Memory B cell (primary cell): ENCODE results near the gene TNNT1.
A peak's percentile ranks its signal among the peaks of the same experiment; 100 is the strongest.

Experiments used
- ATAC-seq: fragments of 150-1000 bp; cut with Tn5 transposase; 2 replicates; pipeline ENCODE4 v1.10.0; 2021; ENCODE audit warnings: low read depth, mild to moderate bottlenecking, moderate library complexity
- DNase-seq, 2 donors: peaks; one replicate each; pipeline ENCODE4 v3.0.0; 2022; ENCODE audit warnings: low spot score in 2 of 2
- H3K27ac Mint-ChIP-seq: one replicate; pipeline ENCODE4 v1.8.0; 2022; ENCODE audit warnings: mild to moderate bottlenecking, moderate library complexity, mixed read lengths
- H3K27me3 Mint-ChIP-seq: one replicate; pipeline ENCODE4 v1.8.0; 2022; ENCODE audit warnings: mixed read lengths
- H3K36me3 Mint-ChIP-seq: one replicate; pipeline ENCODE4 v1.8.0; 2022; ENCODE audit warnings: mild to moderate bottlenecking, mixed read lengths
- H3K4me1 Mint-ChIP-seq: one replicate; pipeline ENCODE4 v1.8.0; 2022; ENCODE audit warnings: mixed read lengths
- H3K4me3 Mint-ChIP-seq: one replicate; pipeline ENCODE4 v1.8.0; 2022; ENCODE audit warnings: mild to moderate bottlenecking, moderate library complexity, mixed read lengths
- H3K9me3 Mint-ChIP-seq: one replicate; pipeline ENCODE4 v1.8.0; 2022; ENCODE audit warnings: mixed read lengths

Gene TNNT1, protein sequence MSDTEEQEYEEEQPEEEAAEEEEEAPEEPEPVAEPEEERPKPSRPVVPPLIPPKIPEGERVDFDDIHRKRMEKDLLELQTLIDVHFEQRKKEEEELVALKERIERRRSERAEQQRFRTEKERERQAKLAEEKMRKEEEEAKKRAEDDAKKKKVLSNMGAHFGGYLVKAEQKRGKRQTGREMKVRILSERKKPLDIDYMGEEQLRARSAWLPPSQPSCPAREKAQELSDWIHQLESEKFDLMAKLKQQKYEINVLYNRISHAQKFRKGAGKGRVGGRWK

GRCh38 chr19:55149078-55150003 lies at the start of gene TNNT1:
Gene TNNT1, minus strand, starts transcription at chr19:55149206. Its CDS starts 2,049 bp downstream, at chr19:55147157.
- no peak within 1 kb of the TSS for H3K27ac Mint-ChIP-seq
- H3K4me3 Mint-ChIP-seq, result no peak within 1 kb of the TSS
- peaks cover 23% of the 10 kb centered on the region for H3K4me1 Mint-ChIP-seq
- H3K36me3 Mint-ChIP-seq, result peaks cover 5% of the 10 kb centered on the region
- H3K27me3 Mint-ChIP-seq, result peaks cover 31% of the 10 kb centered on the region
- DNase-seq (no peak), ATAC-seq (no peak)
- peaks cover 7% of the 10 kb centered on the region for H3K9me3 Mint-ChIP-seq

DNA sequence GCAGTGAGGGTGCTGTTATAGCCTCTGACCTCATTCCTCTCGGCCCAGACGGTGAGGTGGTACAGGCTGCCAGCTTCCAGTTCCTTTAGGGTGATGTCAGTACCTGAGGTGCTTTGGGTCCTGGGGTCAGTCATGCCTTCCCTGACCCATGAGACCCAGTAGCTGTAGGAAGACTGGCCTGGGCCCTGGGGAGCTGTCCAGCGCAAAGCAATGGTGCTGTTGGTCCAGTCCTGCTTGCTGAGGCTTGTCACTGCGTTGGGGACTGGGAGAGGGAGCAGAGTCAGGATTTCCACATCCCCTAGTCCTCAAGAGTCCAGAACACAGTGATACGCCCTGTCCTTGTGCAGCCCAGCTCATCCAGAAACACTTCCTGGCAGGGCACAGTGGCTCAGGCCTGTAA lies 49.6 kb upstream of the TNNT1 start:
- peaks cover 19% of the 10 kb centered on the region for H3K27me3 Mint-ChIP-seq
- H3K9me3 Mint-ChIP-seq, result no peaks in the 10 kb centered on the region
- H3K4me1 Mint-ChIP-seq, result peaks cover 2% of the 10 kb centered on the region
- no peaks in the 10 kb centered on the region for H3K36me3 Mint-ChIP-seq
- DNase-seq (no peak), ATAC-seq (no peak)
- H3K4me3 Mint-ChIP-seq, result no peak overlapping the region
- H3K27ac Mint-ChIP-seq, result no peak overlapping the region

DNA sequence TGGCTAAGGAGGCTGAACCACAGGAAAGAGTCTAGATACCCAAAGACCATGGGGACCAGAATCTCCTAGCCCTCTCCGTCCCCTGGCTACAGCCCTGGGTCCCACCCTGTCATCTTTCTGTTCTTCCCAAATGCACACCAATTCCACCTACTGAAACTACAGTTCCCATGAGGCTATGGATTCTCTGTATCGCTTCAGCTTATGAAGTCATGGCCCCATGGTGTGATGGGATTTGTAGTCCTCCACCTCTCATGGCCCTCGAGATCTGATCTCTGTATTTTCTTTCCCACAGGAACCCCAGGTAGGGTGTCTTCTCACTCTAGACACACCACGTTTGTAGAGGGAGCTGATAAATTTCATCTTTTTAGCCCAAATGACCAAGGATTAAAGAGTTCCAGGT lies 48.5 kb upstream of the TNNT1 start:
- Mint-ChIP-seq H3K4me3 (no peak overlapping the region), H3K36me3 (no peaks in the 10 kb centered on the region), H3K4me1 (peaks cover 2% of the 10 kb centered on the region), H3K9me3 (no peaks in the 10 kb centered on the region), H3K27me3 (peaks cover 16% of the 10 kb centered on the region), H3K27ac (no peak overlapping the region)
- DNase-seq (no peak), ATAC-seq (no peak)

GRCh38 chr19:55196803-55197202 lies 47.8 kb upstream of the TNNT1 start:
- no peaks in the 10 kb centered on the region for H3K36me3 Mint-ChIP-seq
- H3K4me3 Mint-ChIP-seq, result no peak overlapping the region
- H3K4me1 Mint-ChIP-seq, result no peaks in the 10 kb centered on the region
- ATAC-seq (no peak), DNase-seq (no peak)
- H3K9me3 Mint-ChIP-seq, result no peaks in the 10 kb centered on the region
- H3K27me3 Mint-ChIP-seq, result peaks cover 15% of the 10 kb centered on the region
- no peak overlapping the region for H3K27ac Mint-ChIP-seq

DNA sequence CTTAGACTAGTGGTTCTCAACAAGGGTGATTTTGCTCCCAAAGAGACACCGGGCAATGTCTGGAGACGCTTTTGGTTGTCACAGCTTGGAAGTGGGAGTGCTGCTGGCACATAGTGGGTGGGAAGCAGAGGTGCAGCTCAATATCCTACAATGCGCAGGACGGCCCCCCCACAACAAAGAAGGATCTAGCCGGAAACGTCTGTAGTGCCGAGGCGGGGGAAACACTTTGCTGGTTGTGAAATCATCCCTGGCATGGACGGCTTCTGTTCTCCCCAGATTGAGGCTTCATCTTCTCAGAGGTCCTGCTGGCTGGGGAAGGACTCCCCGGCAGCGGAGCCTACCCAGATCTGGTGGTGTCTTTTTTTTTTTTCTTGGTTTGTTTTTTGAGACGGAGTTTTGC lies 44.5 kb upstream of the TNNT1 start:
- Mint-ChIP-seq H3K4me3 (no peak overlapping the region), H3K27ac (no peak overlapping the region), H3K9me3 (no peaks in the 10 kb centered on the region), H3K36me3 (no peaks in the 10 kb centered on the region), H3K4me1 (peaks cover 6% of the 10 kb centered on the region), H3K27me3 (peaks cover 15% of the 10 kb centered on the region)
- ATAC-seq (no peak), DNase-seq (no peak)

GRCh38 chr19:55189403-55189835 lies 40.4 kb upstream of the TNNT1 start:
- Mint-ChIP-seq H3K36me3 (no peaks in the 10 kb centered on the region), H3K4me3 (no peak overlapping the region), H3K27ac (no peak overlapping the region), H3K27me3 (peaks cover 18% of the 10 kb centered on the region), H3K9me3 (no peaks in the 10 kb centered on the region), H3K4me1 (peaks cover 7% of the 10 kb centered on the region)
- ATAC-seq (no peak), DNase-seq (no peak)

DNA sequence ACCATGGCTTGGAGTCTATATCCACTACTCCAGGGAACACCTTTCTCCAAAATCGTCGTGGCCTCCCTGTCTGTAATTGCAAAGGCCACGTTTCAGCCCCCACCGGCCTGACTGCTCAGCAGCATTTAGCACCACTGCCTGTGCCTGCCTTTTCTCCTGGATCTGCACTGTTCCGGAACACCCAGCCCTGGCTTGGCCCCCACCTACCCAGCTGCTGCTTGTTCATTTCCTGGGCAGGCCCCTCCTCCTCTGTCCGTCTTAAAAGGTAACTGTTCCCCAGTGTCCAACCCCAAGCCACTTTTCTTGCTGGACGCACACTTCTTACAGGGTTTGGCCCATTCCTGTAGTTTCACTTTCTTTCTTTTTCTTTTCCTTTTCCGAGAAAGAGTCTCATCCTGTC lies 39.6 kb upstream of the TNNT1 start:
- H3K27me3 Mint-ChIP-seq, result peaks cover 21% of the 10 kb centered on the region
- ATAC-seq (no peak), DNase-seq (no peak)
- H3K4me3 Mint-ChIP-seq, result no peak overlapping the region
- H3K27ac Mint-ChIP-seq, result no peak overlapping the region
- H3K36me3 Mint-ChIP-seq, result no peaks in the 10 kb centered on the region
- no peaks in the 10 kb centered on the region for H3K9me3 Mint-ChIP-seq
- peaks cover 7% of the 10 kb centered on the region for H3K4me1 Mint-ChIP-seq

- peaks cover 23% of the 10 kb centered on the region for H3K27me3 Mint-ChIP-seq
- no peak overlapping the region for H3K27ac Mint-ChIP-seq
- DNase-seq (no peak), ATAC-seq (no peak)
- H3K36me3 Mint-ChIP-seq, result no peaks in the 10 kb centered on the region
- peaks cover 7% of the 10 kb centered on the region for H3K4me1 Mint-ChIP-seq
- H3K9me3 Mint-ChIP-seq, result no peaks in the 10 kb centered on the region
- H3K4me3 Mint-ChIP-seq, result no peak overlapping the region
Observed at GRCh38 chr19:55186080-55186479, 37.1 kb upstream of the TNNT1 start.

- ATAC-seq (no peak), DNase-seq (no peak)
- Mint-ChIP-seq H3K36me3 (no peaks in the 10 kb centered on the region), H3K9me3 (no peaks in the 10 kb centered on the region), H3K4me1 (peaks cover 14% of the 10 kb centered on the region), H3K27ac (no peak overlapping the region), H3K27me3 (peaks cover 44% of the 10 kb centered on the region), H3K4me3 (no peak overlapping the region)
Observed at GRCh38 chr19:55181740-55182139, 32.7 kb upstream of the TNNT1 start.

DNA sequence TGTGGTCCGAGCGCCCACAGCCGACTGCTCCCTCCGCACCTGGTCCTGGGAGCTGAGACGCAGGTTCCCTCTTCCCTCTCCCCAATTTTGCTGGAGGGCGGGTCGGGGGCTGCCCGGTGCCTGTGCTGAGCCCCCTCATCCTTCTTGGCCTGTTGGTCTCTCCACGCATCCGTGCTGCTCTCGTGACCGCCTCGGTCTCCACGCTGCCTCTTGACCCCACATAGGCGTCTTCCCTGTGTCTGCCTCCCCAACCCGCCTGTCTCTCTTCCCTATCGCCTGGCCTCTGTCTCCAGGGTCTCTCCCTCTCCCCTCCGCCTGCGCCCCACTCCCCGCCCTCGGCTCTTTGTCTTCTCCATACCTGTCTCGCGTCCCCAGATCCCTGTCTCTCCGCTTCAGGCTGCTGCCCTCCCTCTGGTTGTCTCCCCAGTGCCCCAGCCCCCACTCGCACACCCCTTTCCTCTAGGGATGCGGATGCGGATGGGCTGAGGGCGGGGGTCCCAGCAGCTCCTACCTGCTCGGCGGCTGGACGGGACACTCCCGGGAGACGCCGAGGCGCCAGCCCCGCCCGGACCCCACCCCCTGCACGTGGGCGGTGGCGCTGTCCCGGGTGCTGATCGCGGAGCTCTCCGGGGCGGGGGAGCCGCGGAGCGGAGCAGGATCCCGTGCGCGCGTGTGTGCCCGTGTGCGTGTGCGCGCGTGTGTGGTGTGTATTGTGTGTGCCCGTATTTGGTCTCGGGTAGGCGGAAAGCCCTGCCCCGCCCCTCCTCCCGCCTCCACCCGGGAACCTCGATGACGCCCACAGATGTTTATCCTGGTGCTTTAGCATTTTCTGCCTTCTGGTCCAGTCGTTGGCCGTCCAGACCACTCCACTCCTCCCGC lies 30.8 kb upstream of the TNNT1 start, which contains the start of gene SYT5:
TSS of gene SYT5 (minus strand) at position 684 of the 879 bp plus-strand sequence. CDS start 1,248 bp downstream, outside the sequence.
- ATAC-seq (peak; percentile 21), DNase-seq (peak; percentile 56 to 74)
- Mint-ChIP-seq H3K27ac (peak within 1 kb of the TSS; percentile 98), H3K4me3 (peak within 1 kb of the TSS; percentile 87), H3K36me3 (no peaks in the 10 kb centered on the region), H3K9me3 (no peaks in the 10 kb centered on the region), H3K27me3 (peaks cover 46% of the 10 kb centered on the region), H3K4me1 (peaks cover 16% of the 10 kb centered on the region)

DNA sequence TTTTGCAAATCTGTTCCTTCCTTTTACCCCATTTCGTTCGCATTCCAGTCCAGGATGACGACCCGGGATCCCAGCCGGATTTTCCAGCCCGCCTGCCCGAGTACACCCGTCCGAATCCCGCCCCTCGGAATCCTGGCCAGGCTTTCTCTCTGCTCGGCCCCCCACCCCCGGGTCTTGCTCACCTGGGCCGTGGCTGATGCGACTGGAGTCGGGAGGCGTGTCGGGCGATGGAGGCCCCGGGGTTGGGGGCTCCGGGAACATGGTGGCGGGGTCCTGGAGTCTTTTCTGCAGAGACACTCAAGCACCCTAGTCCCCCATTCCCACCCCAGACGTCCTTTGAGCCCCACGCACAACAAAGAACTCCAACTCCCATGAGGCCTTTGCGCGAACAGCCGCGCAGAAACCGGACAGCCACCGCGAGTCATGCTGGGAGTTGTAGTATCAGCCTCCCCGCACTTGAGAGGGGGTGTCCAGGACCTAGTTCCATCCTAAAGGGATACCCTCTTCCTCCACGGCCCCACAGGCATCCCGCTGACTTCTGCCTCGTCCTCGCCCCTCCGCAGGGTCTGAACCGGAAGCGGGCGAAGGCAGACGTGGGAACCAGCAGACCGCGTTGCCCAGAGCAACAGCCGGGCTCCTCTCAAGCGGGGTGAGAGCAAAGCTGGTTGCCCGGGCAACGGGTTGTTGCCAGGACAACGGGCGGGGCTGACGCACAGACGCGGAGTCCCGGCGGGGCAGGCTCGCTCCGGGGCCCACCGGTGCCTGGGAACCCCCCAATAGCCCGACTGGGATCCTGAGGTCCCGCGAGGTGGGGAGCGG lies 30.0 kb upstream of the TNNT1 start:
- Mint-ChIP-seq H3K4me1 (peaks cover 16% of the 10 kb centered on the region), H3K36me3 (no peaks in the 10 kb centered on the region), H3K4me3 (peak overlapping the region; percentile 87), H3K27ac (peak overlapping the region; percentile 98), H3K9me3 (no peaks in the 10 kb centered on the region), H3K27me3 (peaks cover 44% of the 10 kb centered on the region)
- DNase-seq (peak; percentile 96 to 99), ATAC-seq (peak; percentile 87)

- no peak for ATAC-seq
- no peaks in the 10 kb centered on the region for H3K9me3 Mint-ChIP-seq
- H3K27me3 Mint-ChIP-seq, result peaks cover 54% of the 10 kb centered on the region
- H3K4me1 Mint-ChIP-seq, result peaks cover 25% of the 10 kb centered on the region
- H3K27ac Mint-ChIP-seq, result no peak overlapping the region
- no peak overlapping the region for H3K4me3 Mint-ChIP-seq
- no peak for DNase-seq
- H3K36me3 Mint-ChIP-seq, result peaks cover 3% of the 10 kb centered on the region
Observed at GRCh38 chr19:55176076-55176475, 27.1 kb upstream of the TNNT1 start.
